Natural killer cell (primary cell): Measurements from ENCODE around the gene ILK. TPM values are rescaled to one million over a fixed set of nuclear protein-coding genes. Genes with fewer than 3 reads are reported as not detected.

Source experiments
- ATAC-seq, 3 donors: fragments of 150-1000 bp in 2 of 3; fragments of 200-7000 bp in 1 of 3; cut with Tn5 transposase; 1 replicate in 1 of 3; 2 replicates in 2 of 3; pipeline ENCODE4 v1.10.0; 2021; ENCODE audit warnings: mild to moderate bottlenecking in 2 of 3, moderate library complexity in 2 of 3
- DNase-seq, 2 donors: peaks; one replicate each; pipeline versions ENCODE4 v3.0.0 to v3.0.0-alpha.2; 2013 to 2021; ENCODE audit warnings: mixed read lengths in 1 of 2
- H3K27ac ChIP-seq: one replicate; pipeline ENCODE4 v1.5.1; 2013; ENCODE audit warnings: mild to moderate bottlenecking, low read length
- H3K27me3 ChIP-seq: one replicate; pipeline ENCODE4 v1.6.1; 2013; ENCODE audit warnings: low read length; ENCODE audit not compliant: control insufficient read depth, insufficient read depth
- H3K36me3 ChIP-seq: one replicate; pipeline ENCODE4 v1.6.1; 2013; ENCODE audit warnings: low read length; ENCODE audit not compliant: control insufficient read depth, insufficient read depth
- H3K4me1 ChIP-seq: one replicate; pipeline ENCODE4 v1.6.1; 2013; ENCODE audit warnings: low read length; ENCODE audit not compliant: control insufficient read depth, insufficient read depth
- H3K4me3 ChIP-seq: one replicate; pipeline ENCODE4 v1.5.1; 2013; ENCODE audit warnings: low read length
- H3K9me3 ChIP-seq: one replicate; pipeline ENCODE4 v1.6.1; 2013; ENCODE audit warnings: low read length; ENCODE audit not compliant: control insufficient read depth, insufficient read depth
- H3K27ac Mint-ChIP-seq, 2 donors: one replicate each; pipeline ENCODE4 v1.8.0; 2022; ENCODE audit warnings: mild to moderate bottlenecking in 2 of 2, mixed read lengths in 2 of 2, moderate library complexity in 1 of 2
- H3K27me3 Mint-ChIP-seq, 2 donors: one replicate each; pipeline ENCODE4 v1.8.0; 2022; ENCODE audit warnings: low read depth in 2 of 2, mixed read lengths in 2 of 2
- H3K36me3 Mint-ChIP-seq: one replicate; pipeline ENCODE4 v1.8.0; 2022; ENCODE audit warnings: mixed read lengths
- H3K4me1 Mint-ChIP-seq, 2 donors: one replicate each; pipeline ENCODE4 v1.8.0; 2022; ENCODE audit warnings: mixed read lengths in 2 of 2
- H3K4me3 Mint-ChIP-seq: one replicate; pipeline ENCODE4 v1.8.0; 2022; ENCODE audit warnings: mild to moderate bottlenecking, moderate library complexity, mixed read lengths
- H3K9me3 Mint-ChIP-seq, 2 donors: one replicate each; pipeline ENCODE4 v1.8.0; 2022; ENCODE audit warnings: mixed read lengths in 2 of 2
- WGBS: methylation state at CpG from one replicate; pipeline ENCODE4 v1.1.7; 2013; ENCODE audit warnings: missing lambda C conversion rate; ENCODE audit not compliant: insufficient coverage; 5-methylcytosine and 5-hydroxymethylcytosine counted together
- intact Hi-C: fragments of 100-400 bp; cut with micrococcal nuclease; formaldehyde crosslinking; loops from one replicate; pipeline ENCODE4 v1.14.2; 2022
- total RNA-seq, 4 donors: library from RNA; stranded (reverse); fragments of 120-200 nt in 1 of 4; gene quantifications; one replicate each; pipeline versions ENCODE4 v1.2.3 to v1.2.4, GENCODE V29; 2013 to 2022
- TF ChIP-seq, protein P1 (sequence below): fragments of 200-600 bp; IDR thresholded peaks from one replicate; pipeline ENCODE4 v1.8.0; 2022; ENCODE audit warnings: antibody characterized with exemption

ILK gene
- total RNA-seq, 3 donors from 2014 or later (not counting 1 experiment from before 2014, with no cell fraction given): 109 to 145 (median 142) TPM

DNA sequence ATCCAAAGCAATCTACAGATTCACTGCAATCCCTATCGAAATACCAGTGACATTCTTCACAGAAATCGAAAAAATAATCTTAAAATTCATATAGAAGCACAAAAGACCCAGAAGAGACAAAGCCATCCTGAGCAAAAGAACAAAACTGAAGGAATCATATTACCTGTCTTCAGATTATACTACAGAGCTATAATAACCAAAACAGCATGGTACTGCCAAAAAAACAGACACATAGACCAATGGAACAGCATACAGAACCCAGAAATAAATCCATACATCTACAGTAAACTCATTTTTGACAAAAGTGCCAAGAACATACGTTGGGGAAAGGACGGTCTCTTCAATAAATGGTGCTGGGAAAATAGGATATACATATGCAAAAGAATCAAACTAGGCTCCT is 19.0 kb upstream of the ILK start:
- H3K27me3 ChIP-seq: no peaks in the 10 kb centered on the region
- Mint-ChIP-seq H3K27ac (no peak overlapping the region), H3K9me3 (peaks cover 5 to 9% of the 10 kb centered on the region in 2 donors), H3K4me3 (no peak overlapping the region), H3K4me1 (no peaks in the 10 kb centered on the region), H3K36me3 (peaks cover 32% of the 10 kb centered on the region), H3K27me3 (no peaks in the 10 kb centered on the region)
- H3K27ac ChIP-seq: no peak overlapping the region
- no peaks in the 10 kb centered on the region for H3K9me3 ChIP-seq
- no peak for DNase-seq
- 97% methylated on average over 3 of the region's 4 CpGs for WGBS
- ATAC-seq: no peak
- no peaks in the 10 kb centered on the region for H3K4me1 ChIP-seq
- no peak overlapping the region for H3K4me3 ChIP-seq
- H3K36me3 ChIP-seq: no peaks in the 10 kb centered on the region
- intact Hi-C loops: no loop called here
- TF ChIP-seq, protein P1, sequence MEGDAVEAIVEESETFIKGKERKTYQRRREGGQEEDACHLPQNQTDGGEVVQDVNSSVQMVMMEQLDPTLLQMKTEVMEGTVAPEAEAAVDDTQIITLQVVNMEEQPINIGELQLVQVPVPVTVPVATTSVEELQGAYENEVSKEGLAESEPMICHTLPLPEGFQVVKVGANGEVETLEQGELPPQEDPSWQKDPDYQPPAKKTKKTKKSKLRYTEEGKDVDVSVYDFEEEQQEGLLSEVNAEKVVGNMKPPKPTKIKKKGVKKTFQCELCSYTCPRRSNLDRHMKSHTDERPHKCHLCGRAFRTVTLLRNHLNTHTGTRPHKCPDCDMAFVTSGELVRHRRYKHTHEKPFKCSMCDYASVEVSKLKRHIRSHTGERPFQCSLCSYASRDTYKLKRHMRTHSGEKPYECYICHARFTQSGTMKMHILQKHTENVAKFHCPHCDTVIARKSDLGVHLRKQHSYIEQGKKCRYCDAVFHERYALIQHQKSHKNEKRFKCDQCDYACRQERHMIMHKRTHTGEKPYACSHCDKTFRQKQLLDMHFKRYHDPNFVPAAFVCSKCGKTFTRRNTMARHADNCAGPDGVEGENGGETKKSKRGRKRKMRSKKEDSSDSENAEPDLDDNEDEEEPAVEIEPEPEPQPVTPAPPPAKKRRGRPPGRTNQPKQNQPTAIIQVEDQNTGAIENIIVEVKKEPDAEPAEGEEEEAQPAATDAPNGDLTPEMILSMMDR: no peak

DNA sequence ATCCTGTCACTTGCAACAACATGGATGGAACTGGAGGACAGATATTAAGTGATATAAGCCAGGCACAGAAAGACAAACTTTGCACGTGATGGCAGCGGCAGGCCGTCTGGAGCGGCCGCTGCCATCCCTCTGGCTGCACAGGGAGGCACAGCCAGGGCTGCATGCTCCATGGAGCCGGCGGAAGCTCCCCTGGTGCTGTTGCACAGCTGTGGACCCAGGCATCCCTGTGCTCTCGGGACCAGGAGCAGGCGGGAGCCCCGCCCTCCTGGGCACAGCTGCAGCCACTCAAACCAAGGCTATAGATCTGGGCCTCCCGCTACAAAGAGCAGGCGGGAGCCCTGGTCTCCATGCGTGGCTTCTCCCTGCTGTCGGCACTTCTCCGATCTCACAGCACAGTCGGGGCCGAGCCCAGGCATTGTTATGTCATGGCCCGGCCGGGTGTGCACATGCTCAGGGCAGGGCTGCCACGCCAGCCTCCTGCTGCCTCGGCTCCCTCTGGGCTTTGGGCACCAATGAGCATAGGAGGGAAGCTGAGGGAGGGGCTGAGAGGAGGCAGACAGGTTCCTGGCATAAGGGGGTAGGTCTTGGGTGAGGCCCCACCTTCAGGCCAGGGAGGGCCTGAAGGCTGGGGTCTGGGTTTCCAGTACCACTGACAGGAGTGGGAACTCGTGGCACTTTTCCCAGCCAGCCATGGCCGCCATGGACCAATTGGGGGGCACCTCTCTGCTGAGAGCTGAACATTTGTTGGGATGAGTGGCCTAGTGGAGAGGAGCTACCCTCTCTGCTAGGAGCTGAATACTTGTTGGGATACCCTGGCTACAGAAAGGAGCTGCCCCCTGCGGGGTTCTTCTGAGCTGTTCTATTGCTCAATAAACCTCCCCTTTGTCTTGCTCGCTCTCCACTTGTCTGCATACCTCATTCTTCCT is 16.9 kb upstream of the ILK start:
- ATAC-seq (no peak), DNase-seq (no peak)
- Mint-ChIP-seq H3K27ac (no peak overlapping the region), H3K9me3 (peaks cover 5 to 9% of the 10 kb centered on the region in 2 donors), H3K27me3 (no peaks in the 10 kb centered on the region), H3K4me3 (no peak overlapping the region), H3K36me3 (peaks cover 32% of the 10 kb centered on the region), H3K4me1 (no peaks in the 10 kb centered on the region)
- Histone ChIP-seq H3K9me3 (no peaks in the 10 kb centered on the region), H3K4me1 (no peaks in the 10 kb centered on the region), H3K4me3 (no peak overlapping the region), H3K36me3 (peaks cover 1% of the 10 kb centered on the region), H3K27ac (no peak overlapping the region), H3K27me3 (no peaks in the 10 kb centered on the region)
- intact Hi-C loops: no loop called here
- TF ChIP-seq, protein P1: no peak
- WGBS: 97% methylated on average over 25 of the region's 25 CpGs

DNA sequence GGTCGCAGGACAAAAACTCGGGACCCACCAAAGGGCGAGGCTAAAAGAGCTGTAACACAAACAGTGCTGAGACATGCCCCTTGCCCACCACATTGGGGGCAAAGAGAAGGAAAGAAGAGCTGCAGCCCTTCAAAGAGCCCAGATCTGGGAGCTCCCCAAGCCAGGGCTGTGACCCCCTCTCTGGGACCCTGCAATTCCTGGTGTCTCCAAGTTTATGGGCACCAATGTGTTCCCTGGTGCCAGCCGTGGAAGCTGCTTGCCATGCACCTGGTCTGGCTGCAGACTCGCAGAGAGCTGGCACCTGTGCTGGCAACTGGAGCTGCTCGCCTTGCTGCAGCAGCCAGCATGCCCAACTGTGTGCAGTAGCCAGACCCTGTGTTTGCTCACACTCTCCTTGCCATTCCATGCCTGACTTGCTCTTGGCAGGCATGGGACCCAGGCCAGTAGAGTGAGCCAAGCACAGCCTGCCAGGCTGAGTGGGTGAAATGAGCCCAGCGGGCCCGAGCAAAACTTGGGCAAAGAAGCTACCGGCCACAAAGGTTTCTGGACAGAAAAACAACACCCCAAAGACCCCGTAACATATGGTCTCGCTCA is 16.1 kb upstream of the ILK start:
- 96% methylated on average over 11 of the region's 11 CpGs for WGBS
- ATAC-seq (no peak), DNase-seq (no peak)
- no peaks in the 10 kb centered on the region for H3K27me3 ChIP-seq
- no peak overlapping the region for H3K27ac ChIP-seq
- intact Hi-C loops: no loop called here
- Mint-ChIP-seq H3K36me3 (peaks cover 25% of the 10 kb centered on the region), H3K4me3 (no peak overlapping the region), H3K9me3 (peaks cover 5 to 9% of the 10 kb centered on the region in 2 donors), H3K27me3 (no peaks in the 10 kb centered on the region), H3K27ac (no peak overlapping the region), H3K4me1 (no peaks in the 10 kb centered on the region)
- H3K4me3 ChIP-seq: no peak overlapping the region
- TF ChIP-seq, protein P1: no peak
- H3K9me3 ChIP-seq: no peaks in the 10 kb centered on the region
- peaks cover 8% of the 10 kb centered on the region for H3K36me3 ChIP-seq
- H3K4me1 ChIP-seq: no peaks in the 10 kb centered on the region
